ENCODE data around the gene C10orf95.
"Not testable (repeated sequence)": the region's sequence is repeated elsewhere in the genome, so short reads cannot be mapped to it uniquely, and the experiment has no call there.

Gene C10orf95, protein sequence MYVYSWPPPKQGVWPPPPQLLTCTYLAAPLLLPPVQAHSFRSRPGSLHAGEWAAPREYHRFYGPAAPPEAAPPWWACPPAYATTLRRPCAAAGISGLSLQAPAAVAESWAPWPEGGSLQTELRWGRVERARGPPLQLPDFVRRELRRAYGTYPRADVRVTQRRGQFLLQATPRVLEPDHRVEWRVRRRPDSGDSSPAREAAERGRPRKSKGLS

DNA sequence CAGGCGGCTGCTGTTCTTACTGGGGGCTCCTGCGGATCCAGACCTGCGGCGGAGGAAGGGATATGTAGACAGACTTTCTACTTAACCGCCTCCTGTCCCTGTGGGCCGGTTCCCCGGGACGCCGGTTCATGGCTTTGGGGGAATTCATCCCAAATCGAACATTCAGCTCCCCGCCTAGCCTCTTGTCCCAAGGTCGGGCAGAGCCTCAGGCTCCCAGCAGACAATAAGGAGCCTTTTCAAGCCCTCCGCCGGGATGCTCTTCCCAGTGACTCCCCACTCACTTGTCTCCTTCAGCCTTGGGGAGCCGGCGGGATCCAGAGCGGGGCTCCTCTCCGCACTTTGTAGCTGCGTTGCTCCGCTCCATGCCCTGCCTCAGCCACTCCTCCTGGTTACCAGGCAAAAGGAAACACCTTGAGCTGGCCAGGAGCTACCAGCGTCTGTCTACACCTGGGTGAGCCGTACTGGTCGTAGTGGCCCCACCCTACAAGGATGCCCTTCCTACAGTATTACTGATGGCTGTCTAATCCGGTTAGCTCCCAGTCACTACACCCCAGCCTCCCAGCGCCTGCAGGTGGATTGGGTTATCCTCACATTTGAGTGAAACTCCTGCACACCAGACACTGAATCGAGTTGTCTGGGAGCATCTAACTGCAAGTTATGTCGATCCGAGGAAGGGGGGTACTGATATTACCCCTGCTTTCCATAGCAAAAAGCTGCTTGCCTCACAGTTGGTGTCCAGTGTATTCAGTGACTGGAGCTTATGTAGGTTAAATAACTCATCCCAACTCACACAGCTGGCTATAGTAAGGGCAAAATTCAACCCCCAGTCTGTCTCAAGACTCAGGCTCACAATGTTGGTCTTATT is at the start of gene C10orf95:
Gene C10orf95, minus strand, starts transcription at position 439 of the 865 bp plus-strand sequence. CDS start 450 bp downstream, outside the sequence.
- in situ Hi-C loops (cut with MboI; ENCODE audit: low sequenced_read_pairs) = no loop called here

DNA sequence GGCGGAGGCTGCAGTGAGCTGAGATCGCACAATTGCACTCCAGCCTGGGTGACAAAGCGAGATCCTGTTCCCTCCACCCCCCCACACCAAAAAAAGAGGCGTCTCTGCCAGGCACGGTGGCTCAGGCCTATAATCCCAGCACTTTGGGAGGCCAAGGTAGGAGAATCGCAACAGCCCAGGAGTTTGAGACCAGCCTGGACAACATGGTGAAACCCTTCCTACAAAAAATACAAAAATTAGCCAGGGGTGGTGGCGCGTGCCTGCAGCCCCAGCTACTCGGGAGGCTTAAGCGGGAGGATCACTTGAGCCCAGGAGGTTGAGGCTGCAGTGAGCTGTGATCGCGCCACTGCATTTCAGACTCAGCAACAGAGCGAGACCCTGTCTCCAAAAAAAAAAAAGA is 49.3 kb upstream of the C10orf95 start:
- in situ Hi-C loops (cut with MboI; ENCODE audit: low sequenced_read_pairs) = not testable (repeated sequence)

DNA sequence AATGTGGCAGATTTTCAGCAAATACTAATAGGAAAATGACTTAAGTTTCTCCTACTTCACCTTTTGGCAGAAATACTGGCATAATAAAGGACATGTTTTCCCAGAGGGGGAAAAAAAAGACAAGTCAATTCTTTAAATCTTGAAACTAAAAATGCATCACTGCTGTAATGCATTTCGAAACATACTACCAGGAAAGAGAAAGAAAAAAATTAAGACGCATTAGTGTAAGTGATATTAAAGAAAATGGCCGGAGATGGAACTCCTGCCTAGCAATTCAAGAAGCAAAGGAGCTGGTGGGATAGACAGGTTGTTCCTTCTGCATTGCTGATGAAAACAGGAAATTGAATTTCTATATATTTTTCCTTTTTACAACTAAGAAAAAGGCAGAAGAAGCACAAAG is 48.0 kb upstream of the C10orf95 start:
- in situ Hi-C loops (cut with MboI; ENCODE audit: low sequenced_read_pairs) = loop anchor here (25.0 kb wide), 1 partner anchor 262 kb away; the partner anchor contains the start of genes ELOVL3, GBF1 and PITX3

DNA sequence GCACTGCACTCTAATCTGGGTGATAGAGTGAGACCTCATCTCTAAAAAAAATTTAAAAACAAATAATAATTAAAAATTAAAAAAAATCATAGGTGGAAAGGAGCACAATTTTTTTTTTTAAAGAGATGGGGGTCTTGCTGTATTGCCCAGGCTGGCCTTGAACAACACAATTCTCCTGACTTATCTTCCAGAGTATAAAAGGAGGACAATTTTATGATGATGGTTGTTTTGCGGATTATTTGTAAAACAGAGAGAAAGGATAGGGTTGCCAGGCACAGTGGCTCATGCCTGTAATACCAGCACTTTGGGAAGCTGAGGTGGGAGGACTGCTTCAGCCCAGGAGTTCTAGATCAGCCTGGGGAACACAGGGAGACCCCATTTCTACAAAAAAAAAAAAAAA is 46.2 kb upstream of the C10orf95 start:
- in situ Hi-C loops (cut with MboI; ENCODE audit: low sequenced_read_pairs) = loop anchor here (25.0 kb wide), 1 partner anchor 260 kb away; the partner anchor contains the start of genes ELOVL3, GBF1 and PITX3

DNA sequence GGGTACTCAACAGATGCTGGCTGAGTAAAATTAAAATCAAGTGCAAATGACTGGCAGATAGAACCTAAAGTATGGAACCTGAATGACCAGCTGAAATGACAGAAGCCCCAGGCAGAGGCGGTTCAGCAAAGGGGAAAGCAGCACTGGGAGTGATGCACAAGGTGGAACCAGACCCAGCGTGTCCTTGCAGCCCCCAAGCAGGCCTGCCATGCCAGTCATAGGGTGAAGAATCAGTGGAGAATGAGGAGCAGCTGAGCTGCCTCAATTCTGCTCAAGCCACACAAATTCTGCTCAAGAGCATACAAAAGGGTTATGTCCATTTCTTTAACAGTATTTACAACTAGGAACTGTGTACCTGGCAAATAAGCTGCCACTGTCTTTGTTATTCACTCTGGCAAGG is 42.4 kb upstream of the C10orf95 start:
- in situ Hi-C loops (cut with MboI; ENCODE audit: low sequenced_read_pairs) = loop anchor here (25.0 kb wide), 1 partner anchor 256 kb away; the partner anchor contains the start of genes ELOVL3, GBF1 and PITX3

DNA sequence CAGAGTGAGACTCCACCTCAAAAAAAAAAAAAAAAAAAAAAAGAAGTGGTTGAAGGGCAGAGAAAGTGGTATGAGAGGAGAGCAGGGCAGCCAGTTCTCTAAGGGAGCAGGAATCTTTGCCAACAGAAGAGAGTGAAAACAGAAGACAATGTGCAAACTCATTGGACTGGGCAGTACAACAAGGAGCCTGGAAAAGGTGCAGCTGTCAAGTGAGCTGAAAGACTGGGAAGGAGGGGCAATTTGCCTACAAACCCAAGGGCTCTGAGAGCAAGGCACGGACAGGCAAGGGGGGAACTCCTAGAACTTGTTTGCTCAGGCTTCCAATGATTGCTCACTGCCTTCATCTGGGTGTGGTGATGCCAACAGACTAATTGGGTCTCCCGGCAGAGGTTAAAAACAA is 41.6 kb upstream of the C10orf95 start:
- in situ Hi-C loops (cut with MboI; ENCODE audit: low sequenced_read_pairs) = loop anchor here (25.0 kb wide), 1 partner anchor 256 kb away; the partner anchor contains the start of genes ELOVL3, GBF1 and PITX3

DNA sequence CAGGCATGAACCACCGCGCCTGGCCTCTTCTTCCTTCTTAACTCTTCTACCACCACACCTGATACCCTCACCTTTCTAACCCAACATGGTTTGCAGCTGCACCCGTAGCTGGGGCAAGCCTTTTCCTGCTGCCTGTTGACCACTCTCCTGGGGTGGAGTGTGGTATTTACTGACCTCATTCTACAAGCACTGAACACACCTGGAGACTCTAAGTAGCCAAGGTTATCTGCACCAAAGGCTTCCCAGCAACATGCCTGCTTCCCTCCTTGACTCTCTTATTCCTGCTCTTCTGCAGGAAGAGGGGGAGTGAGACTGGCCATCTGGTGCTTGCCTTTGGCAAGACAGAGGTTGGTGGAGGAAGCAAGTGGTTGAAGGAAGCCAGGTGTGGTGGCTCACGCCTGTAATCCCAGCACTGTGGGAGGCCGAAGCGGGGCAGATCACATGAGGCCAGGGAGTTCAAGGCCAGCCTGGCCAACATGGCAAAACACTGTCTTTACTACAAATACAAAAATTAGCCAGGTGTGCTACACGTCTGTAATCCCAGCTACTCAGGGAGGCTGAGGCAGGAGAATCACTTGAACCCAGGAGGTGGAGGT is 41.1 kb upstream of the C10orf95 start:
- in situ Hi-C loops (cut with MboI; ENCODE audit: low sequenced_read_pairs) = loop anchor here (25.0 kb wide), 1 partner anchor 255 kb away; the partner anchor contains the start of genes ELOVL3, GBF1 and PITX3

DNA sequence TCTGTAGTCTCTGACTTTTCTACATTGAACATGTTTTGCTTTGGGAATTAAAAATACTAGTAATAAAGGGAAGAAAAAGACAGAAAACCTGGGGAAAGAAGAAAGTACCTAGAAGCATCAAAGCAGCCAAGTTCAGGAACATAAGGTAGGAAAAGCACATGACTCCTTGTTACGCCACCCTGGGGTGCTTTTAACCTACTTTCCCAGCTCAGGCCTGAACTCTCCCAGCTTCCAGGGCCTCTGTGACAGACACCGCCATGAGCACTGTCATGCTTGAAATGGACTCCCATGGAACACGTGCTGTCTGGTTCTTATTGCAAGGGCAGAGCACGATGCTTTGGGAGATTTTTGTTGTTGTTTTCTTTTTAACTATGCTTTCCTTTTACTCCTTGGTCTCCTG is 39.8 kb upstream of the C10orf95 start:
- in situ Hi-C loops (cut with MboI; ENCODE audit: low sequenced_read_pairs) = loop anchor here (25.0 kb wide), 1 partner anchor 254 kb away; the partner anchor contains the start of genes ELOVL3, GBF1 and PITX3

DNA sequence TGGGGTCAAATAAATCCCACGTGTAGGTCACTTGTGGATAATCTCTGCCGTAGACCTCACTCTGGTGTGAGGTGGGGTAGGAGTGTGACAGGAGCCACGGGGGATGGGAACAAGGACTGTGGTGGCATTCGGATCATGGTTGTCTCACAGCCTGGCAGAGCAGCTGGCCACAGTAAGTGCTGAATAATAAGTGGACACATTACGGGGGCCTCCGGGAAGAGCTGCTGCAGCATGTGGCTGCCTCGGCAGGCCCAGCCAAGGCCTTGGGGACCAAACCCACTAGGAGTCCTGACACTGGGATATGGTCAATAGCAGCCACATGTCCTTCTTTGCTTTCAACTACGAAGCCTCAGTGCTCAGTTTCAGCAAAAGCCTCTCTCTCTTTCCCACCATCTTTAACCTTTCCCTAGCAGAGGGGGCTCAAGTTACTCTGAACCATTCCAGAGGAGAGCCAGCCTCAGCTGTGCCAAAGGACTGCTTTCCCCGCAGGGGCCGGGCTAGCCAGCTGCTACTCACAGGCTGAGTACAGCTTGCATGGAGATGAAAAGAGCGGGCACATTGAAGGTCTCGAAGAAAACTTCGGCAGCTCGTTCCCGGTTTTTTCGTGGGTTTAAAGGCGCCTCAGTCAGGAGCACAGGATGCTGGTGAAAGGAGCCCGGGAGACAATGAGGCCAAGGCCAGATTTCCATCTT is 33.9 kb upstream of the C10orf95 start:
- in situ Hi-C loops (cut with MboI; ENCODE audit: low sequenced_read_pairs) = loop anchor here (25.0 kb wide), 1 partner anchor 248 kb away; the partner anchor contains the start of genes ELOVL3, GBF1 and PITX3

DNA sequence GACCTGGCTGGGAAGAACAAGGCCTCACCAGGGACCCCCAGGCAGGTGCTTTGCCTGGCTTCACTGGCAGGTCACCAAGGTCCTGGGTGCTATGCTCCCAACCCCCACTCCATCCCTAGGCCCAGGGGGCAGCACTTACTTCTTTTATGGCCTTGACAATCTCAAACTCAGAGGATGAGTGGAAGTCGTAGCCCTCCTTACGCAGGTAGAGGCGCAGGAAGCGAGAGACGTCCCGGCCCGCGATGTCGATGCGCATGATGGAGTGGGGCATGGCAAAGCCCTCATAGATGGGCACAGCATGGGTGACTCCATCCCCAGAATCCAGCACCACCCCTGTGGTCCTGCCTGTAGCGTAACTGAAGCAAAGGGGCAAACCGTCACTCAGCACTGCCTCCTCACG is 32.7 kb upstream of the C10orf95 start:
- in situ Hi-C loops (cut with MboI; ENCODE audit: low sequenced_read_pairs) = loop anchor here (25.0 kb wide), 1 partner anchor 247 kb away; the partner anchor contains the start of genes ELOVL3, GBF1 and PITX3

DNA sequence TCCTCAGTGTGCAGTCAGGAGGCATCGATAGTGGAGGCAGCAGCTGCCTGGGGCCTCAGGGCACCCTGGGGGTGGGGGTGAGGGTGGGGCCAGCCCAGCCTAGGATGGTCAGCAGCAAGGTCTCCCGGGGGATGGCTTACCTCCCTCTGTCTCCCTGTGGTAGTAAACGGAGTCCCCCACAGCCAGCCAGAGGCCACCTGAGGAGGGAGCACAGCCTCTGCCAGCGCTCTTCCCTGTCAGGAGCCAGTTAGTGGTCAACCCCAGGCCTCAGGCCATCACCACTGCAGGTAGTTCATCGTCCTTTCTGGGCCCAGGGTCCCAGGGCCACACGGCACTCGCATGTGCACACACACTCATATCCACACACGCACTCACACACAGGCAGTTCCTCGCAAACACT is 29.1 kb upstream of the C10orf95 start:
- in situ Hi-C loops (cut with MboI; ENCODE audit: low sequenced_read_pairs) = loop anchor here (25.0 kb wide), 1 partner anchor 243 kb away; the partner anchor contains the start of genes ELOVL3, GBF1 and PITX3

DNA sequence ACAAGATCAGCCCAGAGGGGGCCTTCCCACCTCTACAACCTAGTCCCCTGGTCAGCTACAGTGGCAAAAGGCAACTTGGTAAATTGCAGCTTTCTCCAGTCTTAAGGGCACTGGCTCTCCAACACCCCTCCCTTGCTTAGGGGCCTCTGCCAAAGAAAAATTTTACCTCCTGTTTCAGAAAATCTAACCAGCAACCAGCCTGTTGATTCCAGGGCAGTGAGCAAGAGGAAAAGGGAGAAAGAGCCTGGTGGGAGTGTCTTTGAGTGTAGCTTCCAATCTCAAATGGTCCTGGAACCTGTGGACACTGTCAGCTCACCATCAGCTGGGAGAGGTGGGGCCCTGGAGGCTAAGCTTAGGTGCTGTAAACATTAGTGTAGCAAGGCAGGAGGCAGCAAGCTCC is 28.3 kb upstream of the C10orf95 start:
- in situ Hi-C loops (cut with MboI; ENCODE audit: low sequenced_read_pairs) = loop anchor here (25.0 kb wide), 1 partner anchor 242 kb away; the partner anchor contains the start of genes ELOVL3, GBF1 and PITX3

DNA sequence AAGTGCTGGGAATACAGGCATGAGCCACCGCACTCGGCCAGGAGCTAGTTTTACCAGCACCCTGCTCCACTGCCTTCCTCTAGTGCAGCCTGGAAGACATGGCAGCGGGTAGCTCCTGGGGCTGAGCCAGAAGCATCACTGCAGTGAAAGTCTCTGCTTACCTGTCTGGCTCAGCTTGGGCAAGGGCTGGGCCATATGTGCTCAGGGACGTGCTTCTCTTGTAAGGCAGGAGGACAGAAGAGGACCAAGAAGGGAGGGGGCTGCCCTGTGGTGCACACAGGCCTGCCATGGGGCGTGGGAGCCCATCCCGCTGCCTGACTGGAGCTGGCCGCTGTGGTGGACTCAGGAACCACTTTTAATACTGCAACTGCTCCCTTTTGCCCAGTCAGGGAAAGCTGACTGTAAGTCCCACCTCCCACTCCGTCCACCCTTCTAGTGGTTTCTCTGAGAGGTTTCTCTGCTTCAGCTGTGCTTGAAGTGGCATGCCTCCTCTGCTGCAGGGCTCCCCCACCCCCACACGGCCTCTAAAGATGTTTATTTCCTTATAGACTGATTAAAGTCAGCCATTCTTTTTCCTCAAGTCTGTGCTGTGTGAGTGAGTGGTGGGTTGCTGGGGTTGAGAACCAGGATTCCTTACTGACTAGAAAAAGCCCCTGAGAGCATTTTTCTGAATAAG is 25.3 kb upstream of the C10orf95 start:
- in situ Hi-C loops (cut with MboI; ENCODE audit: low sequenced_read_pairs) = loop anchor here (25.0 kb wide), 1 partner anchor 239 kb away; the partner anchor contains the start of genes ELOVL3, GBF1 and PITX3

DNA sequence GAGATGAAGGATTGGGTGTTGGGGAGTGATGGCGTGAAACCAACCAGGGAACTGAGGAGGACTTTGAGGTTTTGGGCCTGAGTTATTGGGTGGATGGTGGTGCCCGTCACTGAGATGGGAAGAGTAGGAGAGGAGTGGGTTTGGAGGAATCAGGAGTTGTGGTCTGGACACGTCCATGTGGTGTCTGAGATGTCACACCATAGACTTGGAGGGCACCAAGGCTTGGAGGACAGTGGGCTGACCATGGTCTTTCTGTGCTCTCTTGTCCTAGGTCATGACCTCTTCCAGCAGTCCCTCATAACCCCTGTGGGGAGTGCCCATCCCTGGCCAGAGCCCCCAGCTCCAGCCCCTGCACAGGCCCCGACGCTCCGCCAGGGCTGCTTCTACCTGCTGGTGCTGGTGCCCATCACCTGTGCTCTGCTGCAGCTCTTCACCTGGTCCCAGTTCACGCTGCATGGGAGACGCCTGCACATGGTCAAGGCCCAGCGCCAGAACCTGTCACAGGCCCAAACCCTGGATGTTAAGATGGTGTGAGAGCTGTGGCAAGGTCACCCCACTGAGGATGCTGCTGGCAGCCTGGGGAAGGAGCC is 24.2 kb upstream of the C10orf95 start:
- in situ Hi-C loops (cut with MboI; ENCODE audit: low sequenced_read_pairs) = loop anchor here (25.0 kb wide), 1 partner anchor 238 kb away; the partner anchor contains the start of genes ELOVL3, GBF1 and PITX3

DNA sequence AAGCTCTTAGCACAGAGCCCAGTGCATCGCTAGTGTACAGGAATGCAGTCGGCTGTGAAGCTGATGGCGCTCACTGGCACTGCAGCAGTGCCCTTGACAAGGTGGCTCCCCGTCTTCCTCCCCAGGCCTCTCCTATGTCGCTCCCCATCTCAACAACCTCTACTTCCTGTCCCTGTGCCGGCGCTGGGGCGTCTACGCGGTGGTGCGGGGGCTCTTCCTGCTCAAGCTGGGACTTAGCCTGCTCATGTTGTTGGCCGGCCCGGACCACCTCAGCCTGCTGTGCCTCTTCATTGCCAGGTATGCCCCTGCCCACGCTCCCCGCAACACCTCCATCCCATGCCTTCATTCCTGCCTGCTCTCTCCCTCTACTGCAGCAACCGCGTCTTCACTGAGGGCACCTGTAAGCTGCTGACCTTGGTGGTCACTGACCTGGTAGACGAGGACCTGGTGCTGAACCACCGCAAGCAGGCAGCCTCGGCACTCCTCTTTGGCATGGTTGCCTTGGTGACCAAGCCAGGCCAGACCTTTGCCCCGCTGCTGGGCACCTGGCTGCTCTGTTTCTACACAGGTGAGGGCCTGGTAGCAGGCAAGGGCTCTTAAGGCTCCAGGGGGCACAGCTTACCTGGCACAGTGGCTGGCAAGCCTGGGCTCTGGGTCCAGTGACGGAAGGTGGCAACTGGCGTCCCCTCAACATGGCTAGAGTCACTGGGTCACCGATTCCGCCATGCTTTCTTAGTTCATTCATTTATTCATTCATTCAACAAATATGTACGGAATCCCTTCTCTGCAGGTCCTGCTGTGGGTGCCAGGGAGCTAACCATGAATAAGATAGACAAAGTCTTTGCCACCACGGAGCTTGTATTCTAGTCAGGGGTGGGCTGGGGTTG is 22.3 kb upstream of the C10orf95 start:
- in situ Hi-C loops (cut with MboI; ENCODE audit: low sequenced_read_pairs) = no loop called here

DNA sequence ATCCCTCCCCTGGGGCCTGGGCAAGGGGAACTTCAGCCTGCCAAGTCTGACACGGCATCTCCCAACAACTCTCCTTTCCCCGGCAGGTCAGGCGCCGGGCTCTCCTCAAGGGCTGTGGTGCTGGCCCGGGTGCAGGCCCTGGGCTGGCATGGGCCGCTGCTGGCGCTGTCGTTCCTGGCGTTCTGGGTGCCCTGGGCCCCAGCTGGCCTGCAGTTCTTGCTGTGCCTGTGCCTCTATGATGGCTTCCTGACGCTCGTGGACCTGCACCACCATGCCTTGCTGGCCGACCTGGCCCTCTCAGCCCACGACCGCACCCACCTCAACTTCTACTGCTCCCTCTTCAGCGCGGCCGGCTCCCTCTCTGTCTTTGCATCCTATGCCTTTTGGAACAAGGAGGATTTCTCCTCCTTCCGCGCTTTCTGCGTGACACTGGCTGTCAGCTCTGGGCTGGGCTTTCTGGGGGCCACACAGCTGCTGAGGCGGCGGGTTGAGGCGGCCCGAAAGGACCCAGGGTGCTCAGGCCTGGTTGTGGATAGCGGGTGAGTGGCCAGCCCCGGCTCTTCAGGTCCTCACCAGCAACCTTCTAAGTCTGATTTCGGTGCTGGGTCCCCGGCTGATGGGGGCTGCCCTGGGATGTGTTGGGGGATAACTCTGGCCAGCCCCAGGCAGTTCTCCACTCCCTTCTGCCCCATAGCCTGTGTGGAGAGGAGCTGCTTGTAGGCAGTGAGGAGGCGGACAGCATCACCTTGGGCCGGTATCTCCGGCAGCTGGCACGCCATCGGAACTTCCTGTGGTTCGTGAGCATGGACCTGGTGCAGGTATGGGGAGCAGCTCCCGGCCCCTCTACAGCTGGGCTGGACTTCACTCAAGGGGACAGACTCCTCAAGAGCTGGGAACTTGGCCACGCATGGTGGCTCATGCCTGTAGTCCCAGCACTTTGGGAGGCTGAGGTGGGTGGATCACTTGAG is 19.5 kb upstream of the C10orf95 start:
- in situ Hi-C loops (cut with MboI; ENCODE audit: low sequenced_read_pairs) = no loop called here

DNA sequence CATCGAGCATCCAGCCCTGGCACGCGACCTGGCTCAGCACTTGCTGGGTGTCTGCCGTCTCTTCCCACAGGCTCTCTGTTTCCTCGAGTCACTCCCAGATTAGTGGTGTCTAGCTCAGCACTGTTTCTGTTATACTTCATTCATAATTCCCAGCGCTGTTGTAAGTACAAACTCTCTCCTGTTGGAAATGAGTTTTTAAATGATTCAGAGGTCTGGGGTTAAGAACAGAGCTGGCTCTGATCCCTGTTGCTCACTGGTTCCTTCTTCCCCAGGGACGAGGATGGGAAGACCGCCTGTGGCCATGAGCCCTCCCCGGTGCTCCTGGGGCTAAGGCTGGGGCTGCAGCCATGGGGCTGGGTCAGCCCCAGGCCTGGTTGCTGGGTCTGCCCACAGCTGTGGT is 17.3 kb upstream of the C10orf95 start:
- in situ Hi-C loops (cut with MboI; ENCODE audit: low sequenced_read_pairs) = no loop called here
